ENCODE measurements around the gene SEC24C. TPM values are rescaled to one million over a fixed set of nuclear protein-coding genes. Genes with fewer than 3 reads are reported as not detected.

The SEC24C gene
- total and polyA plus RNA-seq, 2 of the 13 experiments (the other 11 are each of a cell fraction or from before 2014, with no cell fraction given), result 63.1 to 66.4 TPM

- no peak for TF ChIP-seq PRDM15 (CRISPR knock-in tag; IDR thresholded peaks at IDR 0.05)
- no peak for TF ChIP-seq ZEB1 (IDR thresholded peaks at IDR 0.05; ENCODE audit: insufficient replicate concordance, low read depth)
- TF ChIP-seq ZNF331 (CRISPR knock-in tag; IDR thresholded peaks at IDR 0.05), result no peak
- TF ChIP-seq SP4 (CRISPR knock-in tag; IDR thresholded peaks at IDR 0.05), result 0 out of 2 replicates have a peak, but pooled peaks have one; percentile 26
- no peak for TF ChIP-seq EZH2 (conservative IDR thresholded peaks at IDR 0.05; ENCODE audit: low read depth, low read length)
- 0 out of 2 replicates have a peak, but pooled peaks have one; percentile 12 for TF ChIP-seq AHDC1 (CRISPR knock-in tag; IDR thresholded peaks at IDR 0.05; ENCODE audit: borderline replicate concordance)
- no peak for TF ChIP-seq NONO (IDR thresholded peaks at IDR 0.05)
- TF ChIP-seq NONO (CRISPR knock-in tag; conservative IDR thresholded peaks at IDR 0.05), result no peak
- peak; percentile 12; the same call in 1 of the 2 replicates for TF ChIP-seq ZNF446 (CRISPR knock-in tag; IDR thresholded peaks at IDR 0.05)
- no peak for TF ChIP-seq ZNF788 (CRISPR knock-in tag; IDR thresholded peaks at IDR 0.05; ENCODE audit: borderline replicate concordance)
- TF ChIP-seq CCAR2 (optimal IDR thresholded peaks at IDR 0.05; ENCODE audit: low read depth, low read length), result no peak
- no peak for TF ChIP-seq ZNF891 (CRISPR knock-in tag; IDR thresholded peaks at IDR 0.05)
- no peak for TF ChIP-seq STAG1 (CRISPR knock-in tag; IDR thresholded peaks at IDR 0.05)
- no peak for TF ChIP-seq ZNF550 (CRISPR knock-in tag; IDR thresholded peaks at IDR 0.05; ENCODE audit: borderline replicate concordance)
- TF ChIP-seq NPAS2 (CRISPR knock-in tag; IDR thresholded peaks at IDR 0.05; ENCODE audit: borderline replicate concordance), result no peak
- TF ChIP-seq PAF1 (CRISPR knock-in tag; IDR thresholded peaks at IDR 0.05), result no peak
- no peak for TF ChIP-seq HHEX (CRISPR knock-in tag; IDR thresholded peaks at IDR 0.05)
- no peak for TF ChIP-seq ZNF790 (CRISPR knock-in tag; IDR thresholded peaks at IDR 0.05; ENCODE audit: borderline replicate concordance)
- no peak for TF ChIP-seq PLRG1 (conservative IDR thresholded peaks at IDR 0.05)
Observed at GRCh38 chr10:73773152-73773879, 29.1 kb downstream of the SEC24C start (continued).

Data from HepG2 (cell line).